Neural cell (in vitro differentiated cells): ENCODE data around the gene SHMT1.

Source experiments
- EP300 ChIP-seq: fragments of 450-650 bp; conservative IDR thresholded peaks from 2 replicates; pipeline ENCODE4 v1.6.1; 2014; ENCODE audit warnings: antibody characterized with exemption, mild to moderate bottlenecking, moderate library complexity; ENCODE audit not compliant: poor library complexity, severe bottlenecking
- EZH2 ChIP-seq: fragments of 200-600, 300-800 bp; shearing (Covaris generic), sonication (generic); IDR thresholded peaks from 2 replicates; pipeline ENCODE4 v1.6.1; 2014; ENCODE audit warnings: antibody characterized with exemption, low read length, borderline replicate concordance, mild to moderate bottlenecking; ENCODE audit not compliant: insufficient read depth, poor library complexity, severe bottlenecking
- MXI1 ChIP-seq: fragments of 450-650 bp; conservative IDR thresholded peaks from 2 replicates; pipeline ENCODE4 v1.6.1; 2014; ENCODE audit warnings: antibody characterized with exemption, mild to moderate bottlenecking; ENCODE audit not compliant: poor library complexity, severe bottlenecking
- POLR2AphosphoS5 ChIP-seq: IDR thresholded peaks from 2 replicates; pipeline ENCODE4 v1.6.1; 2012
- RAD21 ChIP-seq: fragments of 450-650 bp; conservative IDR thresholded peaks from 2 replicates; pipeline ENCODE4 v1.6.1; 2014; ENCODE audit warnings: antibody characterized with exemption, mild to moderate bottlenecking, moderate library complexity
- SMC3 ChIP-seq: fragments of 450-650 bp; conservative IDR thresholded peaks from 2 replicates; pipeline ENCODE4 v1.6.1; 2014; ENCODE audit warnings: antibody characterized with exemption, mild to moderate bottlenecking, moderate library complexity; ENCODE audit not compliant: poor library complexity
- TF ChIP-seq, protein P1 (sequence below): fragments of 450-650 bp; IDR thresholded peaks from 2 replicates; pipeline ENCODE4 v1.5.1; 2014; ENCODE audit warnings: antibody characterized with exemption, mild to moderate bottlenecking, moderate library complexity; ENCODE audit not compliant: poor library complexity, severe bottlenecking
- TF ChIP-seq, protein P2 (sequence below): IDR thresholded peaks from 2 replicates; pipeline ENCODE4 v1.6.1; 2012; ENCODE audit warnings: borderline replicate concordance

GRCh38 chr17:18377437-18378204 is 14.3 kb upstream of the SHMT1 start, which contains the start of gene EVPLL:
- TF ChIP-seq, protein P1, sequence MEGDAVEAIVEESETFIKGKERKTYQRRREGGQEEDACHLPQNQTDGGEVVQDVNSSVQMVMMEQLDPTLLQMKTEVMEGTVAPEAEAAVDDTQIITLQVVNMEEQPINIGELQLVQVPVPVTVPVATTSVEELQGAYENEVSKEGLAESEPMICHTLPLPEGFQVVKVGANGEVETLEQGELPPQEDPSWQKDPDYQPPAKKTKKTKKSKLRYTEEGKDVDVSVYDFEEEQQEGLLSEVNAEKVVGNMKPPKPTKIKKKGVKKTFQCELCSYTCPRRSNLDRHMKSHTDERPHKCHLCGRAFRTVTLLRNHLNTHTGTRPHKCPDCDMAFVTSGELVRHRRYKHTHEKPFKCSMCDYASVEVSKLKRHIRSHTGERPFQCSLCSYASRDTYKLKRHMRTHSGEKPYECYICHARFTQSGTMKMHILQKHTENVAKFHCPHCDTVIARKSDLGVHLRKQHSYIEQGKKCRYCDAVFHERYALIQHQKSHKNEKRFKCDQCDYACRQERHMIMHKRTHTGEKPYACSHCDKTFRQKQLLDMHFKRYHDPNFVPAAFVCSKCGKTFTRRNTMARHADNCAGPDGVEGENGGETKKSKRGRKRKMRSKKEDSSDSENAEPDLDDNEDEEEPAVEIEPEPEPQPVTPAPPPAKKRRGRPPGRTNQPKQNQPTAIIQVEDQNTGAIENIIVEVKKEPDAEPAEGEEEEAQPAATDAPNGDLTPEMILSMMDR, result no peak
- TF ChIP-seq EZH2, result no peak
- no peak for TF ChIP-seq EP300
- TF ChIP-seq RAD21, result no peak
- TF ChIP-seq, protein P2, sequence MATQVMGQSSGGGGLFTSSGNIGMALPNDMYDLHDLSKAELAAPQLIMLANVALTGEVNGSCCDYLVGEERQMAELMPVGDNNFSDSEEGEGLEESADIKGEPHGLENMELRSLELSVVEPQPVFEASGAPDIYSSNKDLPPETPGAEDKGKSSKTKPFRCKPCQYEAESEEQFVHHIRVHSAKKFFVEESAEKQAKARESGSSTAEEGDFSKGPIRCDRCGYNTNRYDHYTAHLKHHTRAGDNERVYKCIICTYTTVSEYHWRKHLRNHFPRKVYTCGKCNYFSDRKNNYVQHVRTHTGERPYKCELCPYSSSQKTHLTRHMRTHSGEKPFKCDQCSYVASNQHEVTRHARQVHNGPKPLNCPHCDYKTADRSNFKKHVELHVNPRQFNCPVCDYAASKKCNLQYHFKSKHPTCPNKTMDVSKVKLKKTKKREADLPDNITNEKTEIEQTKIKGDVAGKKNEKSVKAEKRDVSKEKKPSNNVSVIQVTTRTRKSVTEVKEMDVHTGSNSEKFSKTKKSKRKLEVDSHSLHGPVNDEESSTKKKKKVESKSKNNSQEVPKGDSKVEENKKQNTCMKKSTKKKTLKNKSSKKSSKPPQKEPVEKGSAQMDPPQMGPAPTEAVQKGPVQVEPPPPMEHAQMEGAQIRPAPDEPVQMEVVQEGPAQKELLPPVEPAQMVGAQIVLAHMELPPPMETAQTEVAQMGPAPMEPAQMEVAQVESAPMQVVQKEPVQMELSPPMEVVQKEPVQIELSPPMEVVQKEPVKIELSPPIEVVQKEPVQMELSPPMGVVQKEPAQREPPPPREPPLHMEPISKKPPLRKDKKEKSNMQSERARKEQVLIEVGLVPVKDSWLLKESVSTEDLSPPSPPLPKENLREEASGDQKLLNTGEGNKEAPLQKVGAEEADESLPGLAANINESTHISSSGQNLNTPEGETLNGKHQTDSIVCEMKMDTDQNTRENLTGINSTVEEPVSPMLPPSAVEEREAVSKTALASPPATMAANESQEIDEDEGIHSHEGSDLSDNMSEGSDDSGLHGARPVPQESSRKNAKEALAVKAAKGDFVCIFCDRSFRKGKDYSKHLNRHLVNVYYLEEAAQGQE, result no peak
- TF ChIP-seq MXI1, result no peak
- no peak for TF ChIP-seq POLR2AphosphoS5
- no peak for TF ChIP-seq SMC3
